GM21737 (cell line): ENCODE measurements around the gene SLC25A28.
A peak's percentile ranks its signal among the peaks of the same experiment; 100 is the strongest.

ENCODE experiments used
- ATAC-seq: cut with Tn5 transposase; IDR thresholded peaks from one replicate; pipeline ENCODE4 v1.9.1; 2021; ENCODE audit warnings: mild to moderate bottlenecking, moderate library complexity; ENCODE audit not compliant: unreplicated experiment

Gene SLC25A28, protein sequence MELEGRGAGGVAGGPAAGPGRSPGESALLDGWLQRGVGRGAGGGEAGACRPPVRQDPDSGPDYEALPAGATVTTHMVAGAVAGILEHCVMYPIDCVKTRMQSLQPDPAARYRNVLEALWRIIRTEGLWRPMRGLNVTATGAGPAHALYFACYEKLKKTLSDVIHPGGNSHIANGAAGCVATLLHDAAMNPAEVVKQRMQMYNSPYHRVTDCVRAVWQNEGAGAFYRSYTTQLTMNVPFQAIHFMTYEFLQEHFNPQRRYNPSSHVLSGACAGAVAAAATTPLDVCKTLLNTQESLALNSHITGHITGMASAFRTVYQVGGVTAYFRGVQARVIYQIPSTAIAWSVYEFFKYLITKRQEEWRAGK

DNA sequence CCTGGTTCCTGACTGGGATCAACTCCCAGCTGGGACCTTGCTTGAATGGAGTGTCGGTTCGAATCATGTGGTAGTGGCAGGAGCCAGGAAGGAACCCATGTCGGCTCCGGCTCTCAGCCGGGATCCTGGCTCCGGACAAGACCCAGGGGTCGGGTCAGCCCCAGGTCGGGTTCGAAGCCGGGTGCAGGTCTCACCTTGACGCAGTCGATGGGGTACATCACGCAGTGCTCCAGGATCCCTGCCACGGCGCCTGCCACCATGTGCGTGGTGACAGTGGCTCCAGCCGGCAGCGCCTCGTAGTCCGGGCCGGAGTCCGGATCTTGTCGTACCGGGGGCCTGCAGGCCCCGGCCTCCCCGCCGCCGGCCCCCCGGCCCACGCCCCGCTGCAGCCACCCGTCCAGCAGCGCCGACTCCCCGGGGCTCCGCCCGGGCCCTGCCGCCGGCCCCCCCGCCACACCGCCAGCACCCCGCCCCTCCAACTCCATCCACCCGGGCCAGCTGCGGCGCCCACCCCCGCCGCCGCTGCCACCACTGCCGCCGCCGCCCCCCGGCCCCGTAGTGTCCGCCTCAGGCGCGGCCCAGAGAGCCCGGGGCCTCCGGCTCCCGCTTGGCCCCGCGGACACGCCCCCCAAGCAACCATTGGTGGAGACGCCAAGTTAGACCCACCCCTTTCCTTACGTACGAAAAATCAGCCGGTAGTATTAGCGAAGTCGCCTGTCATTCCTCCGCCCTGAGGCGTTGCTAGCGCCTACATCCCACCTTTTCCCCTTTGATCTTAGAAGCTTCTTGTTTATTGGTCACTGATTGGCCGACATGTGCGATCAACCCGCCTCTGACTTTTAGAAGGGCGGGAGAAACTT lies at the start of gene SLC25A28:
SLC25A28 (minus strand) TSS at position 589 of the 860 bp plus-strand sequence; CDS start at position 485, 104 bp downstream.
- peak; percentile 79 for ATAC-seq

DNA sequence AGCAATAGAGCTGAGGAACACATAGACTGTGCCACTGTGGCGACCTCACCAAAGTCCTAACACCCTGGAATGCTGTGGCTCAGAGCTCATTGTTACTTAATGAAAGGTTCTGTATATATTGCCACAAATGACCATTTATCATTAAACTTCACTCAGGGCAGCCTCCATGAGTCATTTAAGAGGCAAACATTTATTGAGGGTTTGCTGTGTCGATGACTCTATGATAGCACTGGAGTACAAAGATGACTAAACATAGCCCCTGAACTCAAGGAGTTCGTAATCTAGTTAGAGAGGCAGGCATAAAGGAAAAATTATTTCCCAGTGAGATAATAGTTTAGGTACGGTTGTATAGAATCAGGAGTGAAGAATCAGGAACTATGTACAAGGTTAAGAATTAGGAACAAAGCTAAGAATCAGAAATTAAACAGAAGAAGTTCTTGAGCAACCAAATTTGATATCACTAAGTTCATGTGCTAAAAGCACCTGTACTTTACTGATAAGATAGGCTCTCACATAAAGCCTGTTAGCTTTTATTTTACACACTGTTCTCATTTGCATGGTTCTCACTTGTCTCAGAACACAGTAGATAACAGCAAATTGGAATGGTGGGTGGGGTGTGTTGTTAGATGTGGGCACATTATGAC lies 47.0 kb upstream of the SLC25A28 start:
- ATAC-seq, result no peak

DNA sequence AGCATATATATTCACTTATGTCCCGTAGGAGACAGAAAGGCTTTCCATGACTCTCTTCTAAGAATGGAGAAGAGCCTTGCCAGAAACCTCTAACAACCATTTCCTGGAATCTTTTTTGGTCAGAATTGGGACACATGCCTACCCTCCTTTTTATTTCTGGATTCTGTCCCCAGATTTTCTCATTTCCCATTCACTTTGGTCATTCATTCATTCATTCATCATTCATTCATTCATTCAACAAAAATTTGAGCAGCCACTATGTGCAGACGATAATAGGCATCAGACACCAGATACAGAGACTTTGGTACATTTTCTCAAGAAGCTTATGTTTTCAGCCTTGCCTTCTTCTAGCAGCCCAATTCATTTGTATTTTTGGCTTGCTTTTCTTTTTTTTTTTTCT lies 45.1 kb upstream of the SLC25A28 start:
- ATAC-seq, result no peak

DNA sequence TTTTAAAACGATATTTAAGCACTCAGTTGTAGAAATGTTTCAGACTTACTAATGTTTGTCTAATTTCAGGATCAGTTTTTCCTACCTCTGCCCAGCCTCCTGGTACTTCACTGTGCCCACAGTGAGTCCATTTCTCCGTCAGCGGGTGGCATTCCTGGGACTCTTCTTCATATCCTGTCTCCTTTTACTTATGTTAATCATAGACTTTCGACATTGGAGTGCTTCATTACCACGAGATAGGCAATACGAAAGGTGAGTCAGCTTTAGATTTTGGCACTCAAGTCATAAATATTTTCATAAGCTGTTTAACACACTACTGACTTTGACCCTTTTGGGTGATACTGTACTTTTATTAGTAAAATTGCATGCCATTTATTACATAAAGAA lies 41.1 kb upstream of the SLC25A28 start:
- no peak for ATAC-seq

DNA sequence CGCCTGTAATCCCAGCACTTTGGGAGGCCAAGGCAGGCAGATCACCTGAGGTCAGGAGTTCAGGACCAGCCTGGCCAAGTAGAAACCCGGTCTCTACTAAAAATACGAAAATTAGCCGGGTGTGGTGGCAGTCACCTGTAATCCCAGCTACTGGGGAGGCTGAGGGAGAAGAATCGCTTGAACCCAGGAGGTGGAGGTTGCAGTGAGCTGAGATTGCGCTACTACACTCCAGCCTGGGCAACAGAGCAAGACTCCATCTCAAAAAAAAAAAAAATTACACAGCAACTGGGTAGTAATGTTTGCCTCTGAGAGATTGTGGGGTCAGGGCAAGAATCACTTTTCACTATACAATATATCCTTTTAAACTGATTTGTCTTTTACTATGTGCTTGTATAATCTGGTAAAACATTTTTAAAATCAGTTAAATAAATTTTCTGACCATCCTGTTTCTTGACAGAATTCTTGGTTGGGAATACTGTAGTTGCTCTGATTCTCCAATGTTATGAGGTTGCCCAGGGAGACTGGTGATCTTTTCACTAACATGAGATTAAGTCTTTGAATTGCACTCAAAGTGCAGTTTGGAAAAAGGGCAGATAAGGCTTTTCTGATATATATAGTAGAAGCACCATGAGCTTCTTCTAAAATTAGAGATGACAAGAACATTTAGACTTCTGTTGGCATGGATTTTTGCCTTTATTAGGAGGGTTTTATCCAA lies 40.6 kb upstream of the SLC25A28 start:
- no peak for ATAC-seq

DNA sequence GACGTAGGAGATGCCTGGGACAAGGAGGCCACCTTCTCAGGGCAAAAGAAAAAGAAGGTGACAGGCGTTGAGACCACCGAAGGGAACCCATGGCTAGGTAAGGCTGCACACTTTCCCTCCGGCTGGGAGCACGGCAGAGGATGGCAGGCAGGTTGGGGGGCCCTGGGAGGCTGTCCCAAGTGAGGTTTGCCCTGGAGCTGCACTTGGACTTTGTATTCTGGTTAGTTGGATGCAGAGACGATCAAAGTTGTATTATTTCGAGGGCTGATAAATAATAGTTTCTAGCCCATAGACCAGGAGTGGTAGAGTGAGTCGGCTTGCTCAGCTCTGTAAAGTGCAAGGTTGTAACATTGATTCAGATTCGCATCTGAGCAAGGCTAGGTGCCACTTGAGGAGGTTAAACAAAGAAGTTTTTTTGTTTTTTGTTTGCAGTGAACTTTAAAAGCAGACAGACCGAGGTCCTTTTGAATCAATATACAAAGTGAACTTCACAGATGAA lies 39.7 kb upstream of the SLC25A28 start:
- no peak for ATAC-seq

DNA sequence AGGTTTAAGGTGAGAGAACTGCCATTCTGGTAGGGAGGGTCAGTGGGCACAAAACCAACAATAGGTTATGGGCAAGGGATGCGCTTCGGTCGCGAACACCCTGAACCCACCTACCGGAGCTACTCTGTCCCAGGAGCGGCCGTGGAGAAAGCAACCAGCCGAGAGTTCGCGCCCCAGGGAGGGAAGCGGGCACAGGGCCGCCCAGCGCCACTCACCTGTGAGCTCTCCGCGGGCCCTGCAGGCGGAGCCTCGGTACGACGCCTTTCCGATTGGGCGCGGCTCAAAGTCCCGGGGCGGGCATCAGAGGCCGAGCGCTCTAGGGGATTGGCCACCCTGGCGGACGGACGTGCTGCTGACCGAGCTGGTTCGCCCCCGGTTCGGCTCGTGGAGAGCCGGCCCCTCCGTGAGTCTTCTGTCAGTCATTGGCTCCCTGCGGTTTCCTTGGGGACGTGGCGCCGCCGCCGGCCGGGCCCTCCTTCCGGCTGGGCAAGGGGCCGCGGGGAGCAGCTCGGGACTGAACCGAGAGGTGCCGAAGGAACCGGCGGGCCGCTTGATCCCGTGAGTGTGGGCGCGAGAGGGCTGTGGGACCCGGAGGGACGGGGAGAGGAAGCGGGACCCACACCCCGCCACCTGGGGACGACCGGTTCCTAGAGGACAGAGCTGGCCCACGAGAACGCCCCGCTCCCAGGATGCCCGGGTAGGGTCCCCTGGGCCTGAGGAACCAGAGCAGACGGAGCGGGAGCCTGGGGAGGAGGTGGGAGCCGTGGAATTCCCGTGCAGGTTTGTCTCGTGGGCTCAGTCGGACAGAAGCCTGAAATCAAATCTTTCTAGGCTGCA lies 39.0 kb upstream of the SLC25A28 start, which contains the start of gene ENTPD7:
ENTPD7 (plus strand) TSS at position 479 of the 837 bp plus-strand sequence. CDS start 448 bp downstream, outside the sequence.
- ATAC-seq, result peak; percentile 99

DNA sequence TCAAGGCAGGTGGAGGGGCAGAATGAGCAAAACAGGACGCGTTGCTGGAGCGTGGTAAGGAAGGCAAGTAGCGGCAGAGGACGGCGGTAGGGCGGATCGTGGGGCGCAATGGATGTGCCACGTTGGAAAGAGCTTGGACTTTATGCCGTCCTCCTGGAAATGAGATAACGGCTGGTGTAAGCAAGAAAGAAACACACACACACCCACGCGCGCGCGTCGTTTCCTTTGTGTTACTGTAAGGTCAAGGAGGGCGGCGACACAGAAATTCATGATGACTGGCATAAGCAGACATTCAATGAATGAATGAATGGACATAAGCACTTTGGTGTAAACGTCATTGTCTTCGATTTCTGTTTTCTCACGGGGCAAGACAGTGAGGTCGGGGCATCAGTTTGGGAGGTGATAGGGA lies 38.4 kb upstream of the SLC25A28 start:
- no peak for ATAC-seq

DNA sequence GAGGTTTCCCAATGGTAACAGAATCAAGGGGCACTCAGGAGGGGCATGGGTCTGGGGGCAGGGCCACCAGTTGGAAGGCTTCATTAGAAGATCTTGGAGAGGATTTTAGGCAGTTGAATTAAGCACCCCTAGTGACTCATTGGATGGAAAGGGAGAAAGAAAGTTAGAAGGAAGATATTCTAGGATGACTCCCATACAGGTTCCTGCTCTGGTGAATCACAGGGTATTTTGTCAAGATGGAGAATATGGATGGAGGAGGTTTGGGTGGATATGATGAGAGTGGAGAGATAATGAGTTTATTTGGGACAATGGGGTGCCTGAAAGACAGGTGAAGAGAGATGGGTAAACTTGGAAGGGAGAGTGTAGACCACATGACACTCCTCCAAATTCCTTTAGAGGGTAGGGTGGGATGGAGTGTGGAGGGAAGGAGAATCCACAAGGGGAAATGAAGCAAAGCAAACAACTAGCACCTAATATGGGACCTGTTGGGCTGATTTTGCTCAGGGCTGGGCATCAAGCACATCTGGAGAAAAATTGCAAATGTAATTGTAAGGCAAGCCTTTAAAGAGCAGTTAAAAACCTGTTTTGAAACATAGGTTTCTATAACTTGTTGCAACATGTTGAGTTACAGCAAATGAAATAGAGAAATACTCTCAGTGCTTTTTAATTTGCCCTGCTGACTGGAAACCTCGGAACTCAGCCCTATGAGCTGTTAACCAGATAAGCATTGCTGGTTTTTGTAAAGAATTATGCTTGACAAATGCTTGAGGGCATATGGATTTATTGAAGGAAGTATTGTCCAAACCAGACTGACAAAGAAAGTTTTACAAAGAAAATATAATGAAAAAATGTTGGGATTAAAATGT lies 36.2 kb upstream of the SLC25A28 start:
- ATAC-seq, result no peak

DNA sequence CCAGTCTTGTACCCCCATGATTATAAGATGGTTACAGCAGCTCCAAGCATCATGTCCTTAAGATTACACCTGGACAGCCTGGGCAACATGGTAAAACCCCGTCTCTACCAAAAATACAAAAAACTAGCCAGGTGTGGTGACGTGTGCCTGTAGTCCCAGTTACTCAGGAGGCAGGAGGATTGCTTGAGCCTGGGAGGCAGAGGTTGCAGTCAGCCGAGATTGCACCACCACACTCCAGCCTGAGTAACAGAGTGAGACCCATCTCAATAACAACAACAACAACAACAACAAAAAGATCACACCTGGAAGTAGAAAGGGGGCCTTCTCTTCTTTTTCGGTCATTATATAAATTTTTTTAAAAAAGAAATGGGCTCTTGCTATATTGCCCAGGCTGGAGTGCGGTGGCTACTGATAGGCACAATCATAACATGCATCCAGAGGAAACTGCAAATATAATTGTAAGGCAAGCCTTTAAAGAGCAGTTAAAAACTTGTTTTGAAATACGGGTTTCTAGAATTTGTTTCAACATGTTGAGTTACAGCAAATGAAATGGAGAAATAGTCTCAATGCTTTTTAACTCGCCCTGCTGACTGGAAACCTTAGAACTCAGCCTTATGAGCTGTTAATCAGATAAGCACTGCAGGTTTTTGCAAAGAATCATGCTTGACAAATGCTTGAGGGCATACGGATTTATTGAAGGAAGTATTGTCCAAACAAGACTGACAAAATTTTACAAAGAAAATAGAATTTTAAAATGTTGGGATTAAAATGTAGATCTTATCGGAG lies 34.3 kb upstream of the SLC25A28 start:
- no peak for ATAC-seq

DNA sequence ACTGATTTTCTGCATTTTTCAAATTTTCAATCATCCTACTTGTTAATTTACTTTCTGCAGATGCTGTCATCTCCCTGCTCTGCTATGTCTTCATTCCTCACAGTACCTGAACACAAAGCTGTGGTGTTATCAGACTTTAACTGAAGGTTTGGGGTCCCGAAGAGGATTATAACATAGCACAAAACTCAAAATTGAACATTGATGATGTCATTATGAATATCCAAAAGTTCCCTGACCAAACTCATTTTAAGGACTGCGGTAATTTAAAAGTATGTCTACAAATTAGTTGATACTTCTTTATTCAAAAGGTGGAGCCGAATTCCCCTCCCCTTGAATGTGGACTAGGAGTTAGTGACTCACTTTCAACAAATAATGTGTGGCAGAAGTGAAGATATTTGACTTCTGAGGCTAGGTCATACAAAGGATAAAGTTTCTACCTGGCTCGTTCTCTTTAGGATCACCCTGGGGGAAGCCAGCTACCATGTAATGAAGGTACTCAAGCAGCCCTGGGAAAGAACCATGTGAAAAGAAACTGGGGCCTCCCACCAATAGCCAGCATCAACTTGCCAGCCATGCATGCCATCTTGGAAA lies 32.7 kb upstream of the SLC25A28 start:
- ATAC-seq, result no peak

DNA sequence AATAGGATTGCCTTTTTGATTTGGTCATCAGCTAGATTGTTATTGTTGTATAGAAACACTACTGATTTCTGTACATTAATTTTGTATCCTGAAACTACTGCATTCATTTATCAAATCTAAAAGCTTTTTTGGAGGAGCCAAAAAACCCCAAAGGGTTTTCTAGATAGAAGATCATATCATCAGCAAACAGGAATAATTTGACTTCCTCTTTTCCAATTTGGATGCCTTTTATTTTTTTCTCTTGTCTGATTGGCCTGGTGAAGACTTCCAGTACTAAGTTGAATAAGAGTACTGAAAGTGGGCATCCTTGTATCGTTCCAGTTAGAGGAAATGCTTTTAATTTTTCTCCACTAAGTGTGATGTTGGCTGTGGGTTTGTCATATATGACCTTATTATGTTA lies 28.5 kb upstream of the SLC25A28 start:
- ATAC-seq, result no peak

DNA sequence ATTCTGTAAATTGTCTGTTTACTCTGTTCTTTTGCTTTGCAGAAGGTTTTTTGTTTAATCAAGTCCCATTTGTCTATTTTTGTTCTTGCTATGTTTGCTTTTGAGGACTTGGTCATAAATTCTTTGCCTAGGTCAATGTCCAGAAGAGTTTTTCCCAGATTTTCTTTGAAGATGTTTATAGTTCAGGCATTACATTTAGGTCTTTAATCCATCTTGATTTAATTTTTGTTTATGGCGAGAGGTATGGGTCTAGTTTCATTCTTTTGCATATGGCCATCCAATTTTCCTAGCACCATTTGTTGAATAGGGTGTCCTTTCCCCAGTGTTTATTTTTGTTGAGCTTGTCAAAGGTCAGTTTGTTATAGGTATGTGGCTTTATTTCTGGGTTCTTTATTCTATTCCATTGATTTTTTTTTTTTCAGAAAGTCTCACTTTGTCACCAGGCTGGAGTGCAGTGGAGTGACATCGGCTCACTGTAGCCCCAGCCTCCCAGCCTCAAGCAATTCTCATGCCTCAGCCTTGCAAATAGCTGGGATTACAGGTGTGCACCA lies 27.4 kb upstream of the SLC25A28 start:
- no peak for ATAC-seq

DNA sequence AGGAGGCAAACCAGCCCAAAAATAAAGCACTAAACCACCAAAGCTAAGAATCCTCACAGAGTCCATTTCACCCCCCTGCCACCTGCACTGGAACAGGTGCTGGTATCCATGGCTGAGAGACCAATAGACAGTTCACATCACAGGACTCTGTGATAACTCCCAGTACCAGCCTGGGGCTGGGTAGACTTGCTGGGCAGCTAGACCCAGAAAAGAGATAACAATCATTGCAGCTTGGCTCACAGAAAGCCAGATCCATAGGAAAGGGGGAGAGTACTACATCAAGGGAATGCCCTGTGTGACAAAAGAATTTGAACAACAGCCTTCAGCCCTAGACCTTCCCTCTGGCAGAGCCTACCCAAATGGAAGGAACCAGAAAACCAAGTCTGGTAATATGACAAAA lies 13.6 kb upstream of the SLC25A28 start:
- no peak for ATAC-seq

DNA sequence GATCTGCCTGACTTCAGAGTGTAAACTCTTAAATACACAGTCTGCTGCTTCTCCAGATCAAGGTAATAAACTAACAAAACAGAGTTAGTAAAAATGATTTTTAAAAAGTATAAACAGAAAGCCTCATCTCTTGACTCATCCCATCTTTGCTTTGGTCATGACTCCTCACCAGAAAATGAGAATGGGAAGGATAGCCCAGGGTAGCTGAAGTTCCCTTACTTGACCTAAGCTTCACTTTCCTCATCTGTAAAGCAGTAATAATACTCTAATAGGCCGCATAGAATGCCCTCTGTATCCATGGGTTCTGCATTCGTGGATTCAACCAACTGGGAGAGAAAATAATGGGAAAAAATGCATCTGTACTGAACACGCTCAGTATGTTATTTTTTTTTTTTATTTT lies 11.3 kb upstream of the SLC25A28 start:
- ATAC-seq, result no peak

DNA sequence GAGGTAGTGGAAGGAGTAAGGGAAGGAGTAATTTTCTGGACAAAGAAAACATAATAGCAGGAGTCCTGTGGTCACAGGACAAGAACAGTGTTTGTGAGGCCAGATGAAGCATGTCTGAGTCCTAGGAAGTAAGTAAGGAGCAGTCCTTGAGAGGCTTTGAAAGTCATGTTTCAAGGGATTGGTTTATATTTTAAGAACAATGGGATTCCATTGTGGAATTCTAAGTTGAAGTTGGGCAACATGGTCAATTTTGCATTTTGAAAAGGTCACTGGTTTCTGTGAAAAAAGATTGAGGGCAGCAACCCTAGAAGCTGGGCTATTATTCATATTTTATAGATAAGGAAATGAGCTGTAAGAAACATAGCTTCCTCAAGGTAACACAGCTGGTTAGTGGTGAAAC lies 10.8 kb upstream of the SLC25A28 start:
- ATAC-seq, result no peak

DNA sequence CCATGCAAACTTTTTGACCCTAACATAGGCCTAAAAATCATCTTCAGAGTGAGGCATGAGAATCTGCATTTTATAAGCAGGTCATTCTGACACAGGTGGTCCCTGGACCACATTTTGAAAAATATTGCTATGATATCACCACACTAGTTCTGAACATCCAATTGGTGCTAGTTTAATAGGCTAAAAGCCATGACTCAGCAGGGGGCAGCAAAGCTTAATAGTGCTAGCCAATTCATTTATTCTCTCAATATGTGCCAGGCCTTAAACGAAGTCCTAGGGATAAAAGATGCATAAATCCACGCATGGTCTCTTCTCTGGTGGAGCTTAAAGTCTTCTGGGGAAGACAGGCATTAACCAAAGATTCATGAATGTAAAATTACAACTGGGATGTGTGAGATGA lies 10.2 kb upstream of the SLC25A28 start:
- no peak for ATAC-seq
